WTC11 (cell line): ENCODE results near the gene PHLPP2. TPM values are rescaled to one million over a fixed set of nuclear protein-coding genes. Genes with fewer than 3 reads are reported as not detected.

Experiments used
- ATAC-seq: fragments of 200-7000 bp; cut with Tn5 transposase; 2 replicates; pipeline ENCODE4 v1.10.0; 2021; ENCODE audit warnings: mild to moderate bottlenecking, moderate library complexity
- CTCF ChIA-PET: fragments of 300-600 bp; sonication (Branson Sonifier 250); formaldehyde crosslinking; loops from one replicate; lab custom pipeline; 2021; ENCODE audit warnings: antibody characterized with exemption; lab: Charles Lee
- POLR2A ChIA-PET: fragments of 350-600 bp; sonication (Branson Sonifier 250); formaldehyde crosslinking; loops from one replicate; lab custom pipeline; 2021; ENCODE audit warnings: antibody characterized with exemption; lab: Charles Lee
- DNase-seq: peaks from one replicate; pipeline ENCODE4 v3.0.0; 2021; ENCODE audit warnings: low spot score
- H3K27ac Mint-ChIP-seq: 2 replicates; pipeline ENCODE4 v1.8.0; 2021; ENCODE audit warnings: mixed read lengths
- H3K27me3 Mint-ChIP-seq: 2 replicates; pipeline ENCODE4 v1.8.0; 2021; ENCODE audit warnings: low read depth, mild to moderate bottlenecking, moderate library complexity, mixed read lengths
- H3K36me3 Mint-ChIP-seq: 2 replicates; pipeline ENCODE4 v1.8.0; 2021; ENCODE audit warnings: mixed read lengths
- H3K4me1 Mint-ChIP-seq: 2 replicates; pipeline ENCODE4 v1.8.0; 2022; ENCODE audit warnings: mixed read lengths
- H3K4me3 Mint-ChIP-seq: 2 replicates; pipeline ENCODE4 v1.8.0; 2021; ENCODE audit warnings: mild to moderate bottlenecking, moderate library complexity, mixed read lengths
- H3K9me3 Mint-ChIP-seq: 2 replicates; pipeline ENCODE4 v1.8.0; 2021; ENCODE audit warnings: mixed read lengths
- FOXJ3 ChIP-seq: sonication (generic); formaldehyde crosslinking; IDR thresholded peaks from 2 replicates; pipeline ENCODE4 v1.9.0; 2021; ENCODE audit warnings: missing genetic modification reagents, mild to moderate bottlenecking, borderline replicate concordance
- NR1H2 ChIP-seq: sonication (generic); formaldehyde crosslinking; IDR thresholded peaks from 2 replicates; pipeline ENCODE4 v1.9.0; 2021; ENCODE audit warnings: mild to moderate bottlenecking, moderate library complexity, missing genetic modification reagents
- TP53 ChIP-seq: sonication (generic); formaldehyde crosslinking; IDR thresholded peaks from 2 replicates; pipeline ENCODE4 v1.8.1; 2023; ENCODE audit warnings: mild to moderate bottlenecking, missing genetic modification reagents
- total RNA-seq: library from RNA; stranded (reverse); gene quantifications from 3 replicates; pipeline ENCODE4 v1.2.3, GENCODE V29; 2021
- TF ChIP-seq, protein P1 (sequence below): sonication (generic); formaldehyde crosslinking; IDR thresholded peaks from 2 replicates; pipeline ENCODE4 v1.8.1; 2023; ENCODE audit warnings: mild to moderate bottlenecking, missing genetic modification reagents
- TF ChIP-seq, protein P2 (sequence below): sonication (generic); formaldehyde crosslinking; IDR thresholded peaks from 2 replicates; pipeline ENCODE4 v1.8.1; 2022; ENCODE audit warnings: mild to moderate bottlenecking, missing genetic modification reagents, moderate library complexity, borderline replicate concordance
- TF ChIP-seq, protein P3 (sequence below): sonication (generic); formaldehyde crosslinking; IDR thresholded peaks from 2 replicates; pipeline ENCODE4 v1.8.1; 2022; ENCODE audit warnings: low read depth, mild to moderate bottlenecking, moderate library complexity, missing genetic modification reagents, borderline replicate concordance
- TF ChIP-seq, protein P4 (sequence below): sonication (generic); formaldehyde crosslinking; IDR thresholded peaks from 2 replicates; pipeline ENCODE4 v1.8.0; 2022; ENCODE audit warnings: missing genetic modification reagents
- TF ChIP-seq, protein P5 (sequence below): sonication (generic); formaldehyde crosslinking; IDR thresholded peaks from 2 replicates; pipeline ENCODE4 v1.8.0; 2023; ENCODE audit warnings: mild to moderate bottlenecking, missing genetic modification reagents
- TF ChIP-seq, protein P6 (sequence below): fragments of 250-450 bp; sonication (Bioruptor Pico); IDR thresholded peaks from 2 replicates; pipeline ENCODE4 v1.9.0; 2021; ENCODE audit warnings: mild to moderate bottlenecking, borderline replicate concordance

PHLPP2 gene
- total RNA-seq, 1 experiment from 2014 or later, result 29.3 TPM

DNA sequence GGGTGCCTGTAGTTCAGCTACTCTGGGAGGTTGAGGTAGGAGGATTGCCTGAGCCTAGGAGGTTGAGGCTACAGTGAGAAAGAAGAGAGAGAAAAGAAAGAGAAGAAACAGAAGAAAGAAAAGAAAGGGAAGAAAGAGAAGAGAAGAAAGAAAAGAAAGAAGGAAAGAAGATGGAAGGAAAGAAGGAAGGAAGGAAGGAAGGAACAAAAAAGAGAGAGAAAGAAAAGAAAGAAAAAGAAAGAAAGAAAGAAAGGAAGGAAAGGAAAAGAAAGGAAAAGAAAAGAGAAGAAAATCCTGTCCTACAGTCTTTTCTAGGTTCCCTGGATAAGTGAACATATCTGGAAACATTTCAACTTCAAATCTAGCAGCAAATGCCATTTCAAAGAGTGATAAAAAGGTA, 29.6 kb upstream of the PHLPP2 start:
- DNase-seq (no peak), ATAC-seq (no peak)
- CTCF ChIA-PET, result interaction anchor here (0.6 kb wide), 1 partner anchor 153 kb away, joined by 3 read pairs; no protein-coding TSS in a partner anchor
- no peak for TF ChIP-seq TP53
- TF ChIP-seq, protein P1, sequence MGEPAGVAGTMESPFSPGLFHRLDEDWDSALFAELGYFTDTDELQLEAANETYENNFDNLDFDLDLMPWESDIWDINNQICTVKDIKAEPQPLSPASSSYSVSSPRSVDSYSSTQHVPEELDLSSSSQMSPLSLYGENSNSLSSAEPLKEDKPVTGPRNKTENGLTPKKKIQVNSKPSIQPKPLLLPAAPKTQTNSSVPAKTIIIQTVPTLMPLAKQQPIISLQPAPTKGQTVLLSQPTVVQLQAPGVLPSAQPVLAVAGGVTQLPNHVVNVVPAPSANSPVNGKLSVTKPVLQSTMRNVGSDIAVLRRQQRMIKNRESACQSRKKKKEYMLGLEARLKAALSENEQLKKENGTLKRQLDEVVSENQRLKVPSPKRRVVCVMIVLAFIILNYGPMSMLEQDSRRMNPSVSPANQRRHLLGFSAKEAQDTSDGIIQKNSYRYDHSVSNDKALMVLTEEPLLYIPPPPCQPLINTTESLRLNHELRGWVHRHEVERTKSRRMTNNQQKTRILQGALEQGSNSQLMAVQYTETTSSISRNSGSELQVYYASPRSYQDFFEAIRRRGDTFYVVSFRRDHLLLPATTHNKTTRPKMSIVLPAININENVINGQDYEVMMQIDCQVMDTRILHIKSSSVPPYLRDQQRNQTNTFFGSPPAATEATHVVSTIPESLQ (CRISPR knock-in tag), result no peak
- TF ChIP-seq, protein P2, sequence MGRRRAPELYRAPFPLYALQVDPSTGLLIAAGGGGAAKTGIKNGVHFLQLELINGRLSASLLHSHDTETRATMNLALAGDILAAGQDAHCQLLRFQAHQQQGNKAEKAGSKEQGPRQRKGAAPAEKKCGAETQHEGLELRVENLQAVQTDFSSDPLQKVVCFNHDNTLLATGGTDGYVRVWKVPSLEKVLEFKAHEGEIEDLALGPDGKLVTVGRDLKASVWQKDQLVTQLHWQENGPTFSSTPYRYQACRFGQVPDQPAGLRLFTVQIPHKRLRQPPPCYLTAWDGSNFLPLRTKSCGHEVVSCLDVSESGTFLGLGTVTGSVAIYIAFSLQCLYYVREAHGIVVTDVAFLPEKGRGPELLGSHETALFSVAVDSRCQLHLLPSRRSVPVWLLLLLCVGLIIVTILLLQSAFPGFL (CRISPR knock-in tag), result no peak
- TF ChIP-seq, protein P3, sequence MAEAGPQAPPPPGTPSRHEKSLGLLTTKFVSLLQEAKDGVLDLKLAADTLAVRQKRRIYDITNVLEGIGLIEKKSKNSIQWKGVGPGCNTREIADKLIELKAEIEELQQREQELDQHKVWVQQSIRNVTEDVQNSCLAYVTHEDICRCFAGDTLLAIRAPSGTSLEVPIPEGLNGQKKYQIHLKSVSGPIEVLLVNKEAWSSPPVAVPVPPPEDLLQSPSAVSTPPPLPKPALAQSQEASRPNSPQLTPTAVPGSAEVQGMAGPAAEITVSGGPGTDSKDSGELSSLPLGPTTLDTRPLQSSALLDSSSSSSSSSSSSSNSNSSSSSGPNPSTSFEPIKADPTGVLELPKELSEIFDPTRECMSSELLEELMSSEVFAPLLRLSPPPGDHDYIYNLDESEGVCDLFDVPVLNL (CRISPR knock-in tag), result no peak
- TF ChIP-seq, protein P4, sequence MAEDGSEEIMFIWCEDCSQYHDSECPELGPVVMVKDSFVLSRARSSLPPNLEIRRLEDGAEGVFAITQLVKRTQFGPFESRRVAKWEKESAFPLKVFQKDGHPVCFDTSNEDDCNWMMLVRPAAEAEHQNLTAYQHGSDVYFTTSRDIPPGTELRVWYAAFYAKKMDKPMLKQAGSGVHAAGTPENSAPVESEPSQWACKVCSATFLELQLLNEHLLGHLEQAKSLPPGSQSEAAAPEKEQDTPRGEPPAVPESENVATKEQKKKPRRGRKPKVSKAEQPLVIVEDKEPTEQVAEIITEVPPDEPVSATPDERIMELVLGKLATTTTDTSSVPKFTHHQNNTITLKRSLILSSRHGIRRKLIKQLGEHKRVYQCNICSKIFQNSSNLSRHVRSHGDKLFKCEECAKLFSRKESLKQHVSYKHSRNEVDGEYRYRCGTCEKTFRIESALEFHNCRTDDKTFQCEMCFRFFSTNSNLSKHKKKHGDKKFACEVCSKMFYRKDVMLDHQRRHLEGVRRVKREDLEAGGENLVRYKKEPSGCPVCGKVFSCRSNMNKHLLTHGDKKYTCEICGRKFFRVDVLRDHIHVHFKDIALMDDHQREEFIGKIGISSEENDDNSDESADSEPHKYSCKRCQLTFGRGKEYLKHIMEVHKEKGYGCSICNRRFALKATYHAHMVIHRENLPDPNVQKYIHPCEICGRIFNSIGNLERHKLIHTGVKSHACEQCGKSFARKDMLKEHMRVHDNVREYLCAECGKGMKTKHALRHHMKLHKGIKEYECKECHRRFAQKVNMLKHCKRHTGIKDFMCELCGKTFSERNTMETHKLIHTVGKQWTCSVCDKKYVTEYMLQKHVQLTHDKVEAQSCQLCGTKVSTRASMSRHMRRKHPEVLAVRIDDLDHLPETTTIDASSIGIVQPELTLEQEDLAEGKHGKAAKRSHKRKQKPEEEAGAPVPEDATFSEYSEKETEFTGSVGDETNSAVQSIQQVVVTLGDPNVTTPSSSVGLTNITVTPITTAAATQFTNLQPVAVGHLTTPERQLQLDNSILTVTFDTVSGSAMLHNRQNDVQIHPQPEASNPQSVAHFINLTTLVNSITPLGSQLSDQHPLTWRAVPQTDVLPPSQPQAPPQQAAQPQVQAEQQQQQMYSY (CRISPR knock-in tag), result no peak
- no peak for TF ChIP-seq FOXJ3 (CRISPR knock-in tag)
- TF ChIP-seq, protein P5, sequence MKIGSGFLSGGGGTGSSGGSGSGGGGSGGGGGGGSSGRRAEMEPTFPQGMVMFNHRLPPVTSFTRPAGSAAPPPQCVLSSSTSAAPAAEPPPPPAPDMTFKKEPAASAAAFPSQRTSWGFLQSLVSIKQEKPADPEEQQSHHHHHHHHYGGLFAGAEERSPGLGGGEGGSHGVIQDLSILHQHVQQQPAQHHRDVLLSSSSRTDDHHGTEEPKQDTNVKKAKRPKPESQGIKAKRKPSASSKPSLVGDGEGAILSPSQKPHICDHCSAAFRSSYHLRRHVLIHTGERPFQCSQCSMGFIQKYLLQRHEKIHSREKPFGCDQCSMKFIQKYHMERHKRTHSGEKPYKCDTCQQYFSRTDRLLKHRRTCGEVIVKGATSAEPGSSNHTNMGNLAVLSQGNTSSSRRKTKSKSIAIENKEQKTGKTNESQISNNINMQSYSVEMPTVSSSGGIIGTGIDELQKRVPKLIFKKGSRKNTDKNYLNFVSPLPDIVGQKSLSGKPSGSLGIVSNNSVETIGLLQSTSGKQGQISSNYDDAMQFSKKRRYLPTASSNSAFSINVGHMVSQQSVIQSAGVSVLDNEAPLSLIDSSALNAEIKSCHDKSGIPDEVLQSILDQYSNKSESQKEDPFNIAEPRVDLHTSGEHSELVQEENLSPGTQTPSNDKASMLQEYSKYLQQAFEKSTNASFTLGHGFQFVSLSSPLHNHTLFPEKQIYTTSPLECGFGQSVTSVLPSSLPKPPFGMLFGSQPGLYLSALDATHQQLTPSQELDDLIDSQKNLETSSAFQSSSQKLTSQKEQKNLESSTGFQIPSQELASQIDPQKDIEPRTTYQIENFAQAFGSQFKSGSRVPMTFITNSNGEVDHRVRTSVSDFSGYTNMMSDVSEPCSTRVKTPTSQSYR, result no peak
- no peak for TF ChIP-seq NR1H2 (CRISPR knock-in tag)
- TF ChIP-seq, protein P6, sequence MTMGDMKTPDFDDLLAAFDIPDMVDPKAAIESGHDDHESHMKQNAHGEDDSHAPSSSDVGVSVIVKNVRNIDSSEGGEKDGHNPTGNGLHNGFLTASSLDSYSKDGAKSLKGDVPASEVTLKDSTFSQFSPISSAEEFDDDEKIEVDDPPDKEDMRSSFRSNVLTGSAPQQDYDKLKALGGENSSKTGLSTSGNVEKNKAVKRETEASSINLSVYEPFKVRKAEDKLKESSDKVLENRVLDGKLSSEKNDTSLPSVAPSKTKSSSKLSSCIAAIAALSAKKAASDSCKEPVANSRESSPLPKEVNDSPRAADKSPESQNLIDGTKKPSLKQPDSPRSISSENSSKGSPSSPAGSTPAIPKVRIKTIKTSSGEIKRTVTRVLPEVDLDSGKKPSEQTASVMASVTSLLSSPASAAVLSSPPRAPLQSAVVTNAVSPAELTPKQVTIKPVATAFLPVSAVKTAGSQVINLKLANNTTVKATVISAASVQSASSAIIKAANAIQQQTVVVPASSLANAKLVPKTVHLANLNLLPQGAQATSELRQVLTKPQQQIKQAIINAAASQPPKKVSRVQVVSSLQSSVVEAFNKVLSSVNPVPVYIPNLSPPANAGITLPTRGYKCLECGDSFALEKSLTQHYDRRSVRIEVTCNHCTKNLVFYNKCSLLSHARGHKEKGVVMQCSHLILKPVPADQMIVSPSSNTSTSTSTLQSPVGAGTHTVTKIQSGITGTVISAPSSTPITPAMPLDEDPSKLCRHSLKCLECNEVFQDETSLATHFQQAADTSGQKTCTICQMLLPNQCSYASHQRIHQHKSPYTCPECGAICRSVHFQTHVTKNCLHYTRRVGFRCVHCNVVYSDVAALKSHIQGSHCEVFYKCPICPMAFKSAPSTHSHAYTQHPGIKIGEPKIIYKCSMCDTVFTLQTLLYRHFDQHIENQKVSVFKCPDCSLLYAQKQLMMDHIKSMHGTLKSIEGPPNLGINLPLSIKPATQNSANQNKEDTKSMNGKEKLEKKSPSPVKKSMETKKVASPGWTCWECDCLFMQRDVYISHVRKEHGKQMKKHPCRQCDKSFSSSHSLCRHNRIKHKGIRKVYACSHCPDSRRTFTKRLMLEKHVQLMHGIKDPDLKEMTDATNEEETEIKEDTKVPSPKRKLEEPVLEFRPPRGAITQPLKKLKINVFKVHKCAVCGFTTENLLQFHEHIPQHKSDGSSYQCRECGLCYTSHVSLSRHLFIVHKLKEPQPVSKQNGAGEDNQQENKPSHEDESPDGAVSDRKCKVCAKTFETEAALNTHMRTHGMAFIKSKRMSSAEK, result no peak
- peaks cover 54% of the 10 kb centered on the region for H3K36me3 Mint-ChIP-seq
- peak overlapping the region; percentile 62 for H3K27ac Mint-ChIP-seq
- H3K4me1 Mint-ChIP-seq, result no peaks in the 10 kb centered on the region
- POLR2A ChIA-PET, result no interaction called here
- no peaks in the 10 kb centered on the region for H3K27me3 Mint-ChIP-seq
- no peaks in the 10 kb centered on the region for H3K9me3 Mint-ChIP-seq
- H3K4me3 Mint-ChIP-seq, result no peak overlapping the region
